GM23248 (cell line): Measurements from ENCODE around the gene PPM1H.

Source experiments
- EZH2 ChIP-seq: fragments of 200-600 bp; sonication (generic); IDR thresholded peaks from 2 replicates; pipeline ENCODE4 v1.6.1; 2018; ENCODE audit warnings: antibody characterized with exemption, mild to moderate bottlenecking; ENCODE audit not compliant: insufficient read depth, poor library complexity, severe bottlenecking
- EZH2phosphoT487 ChIP-seq: fragments of 200-600 bp; sonication (generic); IDR thresholded peaks from 2 replicates; pipeline ENCODE4 v1.6.1; 2018; ENCODE audit warnings: antibody characterized with exemption, moderate library complexity, mild to moderate bottlenecking, low read depth; ENCODE audit not compliant: insufficient read depth

DNA sequence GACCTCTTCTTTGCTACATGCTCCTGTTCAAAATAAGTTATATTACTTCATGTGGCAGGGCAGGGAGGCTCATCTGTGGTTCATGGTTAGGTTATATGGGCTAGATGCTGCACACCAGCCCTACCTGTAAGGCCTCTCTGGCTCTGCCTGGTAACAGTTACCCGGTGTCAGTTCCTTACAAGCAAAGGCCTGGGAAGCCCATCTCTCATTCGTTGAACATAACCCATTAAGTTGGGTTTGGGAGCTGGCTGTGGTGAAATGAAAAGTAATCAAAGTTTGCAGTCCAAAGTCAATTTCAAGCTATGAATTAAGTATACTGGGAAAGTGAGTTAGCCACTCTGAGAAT, 183.2 kb downstream of the PPM1H start:
- TF ChIP-seq EZH2 (no peak), EZH2phosphoT487 (no peak)
